Mucosa of rectum (tissue), 2 donors: ENCODE measurements around the gene ING4.
A peak's percentile ranks its signal among the peaks of the same experiment; 100 is the strongest.

Experiments
- H3K27ac ChIP-seq, 2 donors: one replicate each; pipeline ENCODE4 v1.7.0; 2013; ENCODE audit warnings: inconsistent platforms in 2 of 2, low read depth in 2 of 2, low read length in 2 of 2
- H3K27me3 ChIP-seq, 2 donors: one replicate each; pipeline ENCODE4 v1.7.0; 2013; ENCODE audit warnings: low read length in 2 of 2; ENCODE audit not compliant: control insufficient read depth in 2 of 2, insufficient read depth in 2 of 2
- H3K36me3 ChIP-seq, 2 donors: one replicate each; pipeline ENCODE4 v1.7.0; 2013; ENCODE audit warnings: low read length in 2 of 2; ENCODE audit not compliant: control insufficient read depth in 2 of 2, insufficient read depth in 2 of 2
- H3K4me1 ChIP-seq, 2 donors: one replicate each; pipeline ENCODE4 v1.7.0; 2013; ENCODE audit warnings: low read length in 2 of 2, mild to moderate bottlenecking in 1 of 2; ENCODE audit not compliant: control insufficient read depth in 2 of 2, insufficient read depth in 2 of 2
- H3K4me3 ChIP-seq, 2 donors: one replicate each; pipeline ENCODE4 v1.7.0; 2013; ENCODE audit warnings: low read length in 2 of 2
- H3K9ac ChIP-seq, 2 donors: one replicate each; pipeline ENCODE4 v1.7.0; 2013; ENCODE audit warnings: low read length in 2 of 2, low read depth in 1 of 2, mild to moderate bottlenecking in 1 of 2
- H3K9me3 ChIP-seq, 2 donors: one replicate each; pipeline ENCODE4 v1.7.0; 2013; ENCODE audit warnings: low read length in 2 of 2; ENCODE audit not compliant: control insufficient read depth in 2 of 2
- donor health status: healthy.
- donor health status: Normal muscosa, but diverticular disease.

ING4 gene

GRCh38 chr12:6639151-6639801 lies 23.6 kb downstream of the ING4 start:
- Histone ChIP-seq H3K4me1 (peaks cover 13 to 15% of the 10 kb centered on the region in 2 donors), H3K27me3 (no peaks in the 10 kb centered on the region), H3K4me3 (no peak overlapping the region), H3K9me3 (no peaks in the 10 kb centered on the region), H3K9ac (no peak overlapping the region), H3K36me3 (no peaks in the 10 kb centered on the region), H3K27ac (peak overlapping the region in 1 of 2 donors; percentile 52)

GRCh38 chr12:6638305-6638704 lies 24.6 kb downstream of the ING4 start:
- H3K9me3 ChIP-seq: no peaks in the 10 kb centered on the region
- H3K4me1 ChIP-seq: peaks cover 15 to 17% of the 10 kb centered on the region in 2 donors
- no peak overlapping the region for H3K9ac ChIP-seq
- no peak overlapping the region for H3K4me3 ChIP-seq
- H3K27ac ChIP-seq: peak overlapping the region in 1 of 2 donors; percentile 52
- no peaks in the 10 kb centered on the region for H3K27me3 ChIP-seq
- no peaks in the 10 kb centered on the region for H3K36me3 ChIP-seq

GRCh38 chr12:6635856-6636531 lies 26.9 kb downstream of the ING4 start, which contains the start of gene LPAR5:
Gene LPAR5 (minus strand): TSS chr12:6635959. CDS start chr12:6621248, 14,711 bp downstream.
- Histone ChIP-seq H3K9me3 (no peaks in the 10 kb centered on the region), H3K27ac (peak within 1 kb of the TSS; percentile 86 to 92), H3K4me1 (peaks cover 37 to 40% of the 10 kb centered on the region in 2 donors), H3K36me3 (no peaks in the 10 kb centered on the region), H3K9ac (peak within 1 kb of the TSS; percentile 72 to 80), H3K4me3 (peak within 1 kb of the TSS; percentile 57 to 79), H3K27me3 (no peaks in the 10 kb centered on the region)

GRCh38 chr12:6635375-6635855 lies 27.5 kb downstream of the ING4 start:
- H3K4me1 ChIP-seq: peaks cover 41 to 45% of the 10 kb centered on the region in 2 donors
- H3K4me3 ChIP-seq: peak overlapping the region; percentile 57 to 79

GRCh38 chr12:6632026-6632983 lies 30.6 kb downstream of the ING4 start:
- Histone ChIP-seq H3K27ac (peak overlapping the region; percentile 91 to 95), H3K4me3 (peak overlapping the region; percentile 70 to 79), H3K4me1 (peaks cover 41 to 45% of the 10 kb centered on the region in 2 donors), H3K27me3 (no peaks in the 10 kb centered on the region), H3K9me3 (no peaks in the 10 kb centered on the region), H3K9ac (peak overlapping the region; percentile 79 to 90), H3K36me3 (no peaks in the 10 kb centered on the region)

More at GRCh38 chr12:6635375-6635855, 27.5 kb downstream of the ING4 start:
- H3K9me3 ChIP-seq: no peaks in the 10 kb centered on the region
- peak overlapping the region; percentile 72 to 80 for H3K9ac ChIP-seq
- no peaks in the 10 kb centered on the region for H3K27me3 ChIP-seq
- H3K36me3 ChIP-seq: no peaks in the 10 kb centered on the region
- H3K27ac ChIP-seq: peak overlapping the region; percentile 86 to 92

- peak overlapping the region; percentile 91 to 95 for H3K27ac ChIP-seq
- peak overlapping the region; percentile 79 to 90 for H3K9ac ChIP-seq
- no peaks in the 10 kb centered on the region for H3K27me3 ChIP-seq
- peaks cover under 1 to 2% of the 10 kb centered on the region in 2 donors for H3K36me3 ChIP-seq
- peak overlapping the region; percentile 70 to 79 for H3K4me3 ChIP-seq
- no peaks in the 10 kb centered on the region for H3K9me3 ChIP-seq
- H3K4me1 ChIP-seq: peaks cover 40 to 45% of the 10 kb centered on the region in 2 donors
Observed at GRCh38 chr12:6631549-6631961, 31.4 kb downstream of the ING4 start.

GRCh38 chr12:6630736-6631135 lies 32.2 kb downstream of the ING4 start:
- H3K27me3 ChIP-seq: no peaks in the 10 kb centered on the region
- peaks cover 3% of the 10 kb centered on the region in 2 donors for H3K36me3 ChIP-seq
- peak overlapping the region; percentile 91 to 95 for H3K27ac ChIP-seq
- H3K9ac ChIP-seq: peak overlapping the region; percentile 79 to 90
- peaks cover 34 to 41% of the 10 kb centered on the region in 2 donors for H3K4me1 ChIP-seq
- H3K4me3 ChIP-seq: peak overlapping the region; percentile 70 to 79
- H3K9me3 ChIP-seq: no peaks in the 10 kb centered on the region

- Histone ChIP-seq H3K27ac (no peak overlapping the region), H3K9ac (no peak overlapping the region), H3K4me3 (peak overlapping the region in 1 of 2 donors; percentile 52), H3K27me3 (no peaks in the 10 kb centered on the region), H3K9me3 (no peaks in the 10 kb centered on the region), H3K4me1 (peaks cover 20 to 21% of the 10 kb centered on the region in 2 donors), H3K36me3 (peaks cover 7% of the 10 kb centered on the region in 2 donors)
Observed at GRCh38 chr12:6627616-6628015, 35.3 kb downstream of the ING4 start.

- Histone ChIP-seq H3K27ac (no peak overlapping the region), H3K27me3 (no peaks in the 10 kb centered on the region), H3K9me3 (no peaks in the 10 kb centered on the region), H3K36me3 (peaks cover 7% of the 10 kb centered on the region in 2 donors), H3K4me1 (peaks cover 12% of the 10 kb centered on the region in 2 donors), H3K9ac (no peak overlapping the region), H3K4me3 (no peak overlapping the region)
Observed at GRCh38 chr12:6626654-6627283, 36.1 kb downstream of the ING4 start.
